ENCODE results near the gene SLC66A2.

Gene SLC66A2

GRCh38 chr18:79903071-79903635 lies 48.3 kb downstream of the SLC66A2 start:
- DNase-seq (ENCODE audit: low read depth): no peak

- no peak for DNase-seq (ENCODE audit: low read depth)
Measured at GRCh38 chr18:79902640-79903039, 48.8 kb downstream of the SLC66A2 start.

- DNase-seq (ENCODE audit: low read depth): no peak
Measured at GRCh38 chr18:79902075-79902474, 49.4 kb downstream of the SLC66A2 start.

- no peak for DNase-seq (ENCODE audit: low read depth)
Measured at GRCh38 chr18:79901665-79902064, 49.8 kb downstream of the SLC66A2 start.

- DNase-seq (ENCODE audit: low read depth): no peak
Measured at GRCh38 chr18:79900610-79901570, 50.6 kb downstream of the SLC66A2 start.

GRCh38 chr18:79899609-79900445 lies 51.6 kb downstream of the SLC66A2 start:
- DNase-seq (ENCODE audit: low read depth): no peak

- DNase-seq (ENCODE audit: low read depth): no peak
Measured at GRCh38 chr18:79898952-79899608, 52.4 kb downstream of the SLC66A2 start.

GRCh38 chr18:79897940-79898625 lies 53.4 kb downstream of the SLC66A2 start:
- DNase-seq (ENCODE audit: low read depth): no peak

- no peak for DNase-seq (ENCODE audit: low read depth)
Measured at GRCh38 chr18:79896738-79897137, 54.7 kb downstream of the SLC66A2 start.

- DNase-seq (ENCODE audit: low read depth): no peak
Measured at GRCh38 chr18:79890674-79891073, 60.8 kb downstream of the SLC66A2 start.

GRCh38 chr18:79889569-79889968 lies 61.9 kb downstream of the SLC66A2 start:
- no peak for DNase-seq (ENCODE audit: low read depth)

GRCh38 chr18:79888016-79888415 lies 63.4 kb downstream of the SLC66A2 start:
- no peak for DNase-seq (ENCODE audit: low read depth)

- DNase-seq (ENCODE audit: low read depth): no peak
Measured at GRCh38 chr18:79887181-79888000, 64.1 kb downstream of the SLC66A2 start.

- DNase-seq (ENCODE audit: low read depth): no peak
Measured at GRCh38 chr18:79884963-79885728, 66.3 kb downstream of the SLC66A2 start.

- no peak for DNase-seq (ENCODE audit: low read depth)
Measured at GRCh38 chr18:79884294-79884962, 67.0 kb downstream of the SLC66A2 start.

- no peak for DNase-seq (ENCODE audit: low read depth)
Measured at GRCh38 chr18:79883461-79884293, 67.8 kb downstream of the SLC66A2 start.

GRCh38 chr18:79882522-79883241 lies 68.8 kb downstream of the SLC66A2 start:
- DNase-seq (ENCODE audit: low read depth): no peak

Data from T follicular helper cell (primary cell).